ENCODE results near the gene SPDL1. TPM values are rescaled to one million over a fixed set of nuclear protein-coding genes. Genes with fewer than 3 reads are reported as not detected.
"Not testable (repeated sequence)": the region's sequence is repeated elsewhere in the genome, so short reads cannot be mapped to it uniquely, and the experiment has no call there.

Gene SPDL1
- total and polyA plus RNA-seq, 8 donors = 4.8 to 140 (median 6.2) TPM

DNA sequence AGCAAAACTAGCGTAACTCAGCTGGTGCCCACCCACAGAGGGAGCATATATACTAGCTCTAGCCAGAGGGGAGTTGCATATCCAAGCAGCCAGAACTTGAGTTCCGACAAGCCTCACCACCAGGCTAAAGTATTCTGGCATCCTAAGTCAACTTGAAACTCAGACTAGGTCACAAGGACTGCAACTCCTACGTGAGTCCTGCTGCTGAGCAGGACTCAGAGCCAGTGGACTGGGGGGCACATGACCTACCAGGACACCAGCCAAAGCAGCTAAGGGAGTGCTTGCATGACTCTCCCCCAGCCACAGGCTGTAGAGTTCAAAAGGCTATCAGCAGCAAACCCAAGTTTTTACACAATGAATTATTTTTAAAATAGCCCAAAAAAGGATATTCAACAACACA is 26.1 kb downstream of the SPDL1 start:
- peaks cover 0 to 7% (median 1%) of the 10 kb centered on the region in 4 donors for H3K9me3 ChIP-seq
- TF ChIP-seq EP300 (IDR thresholded peaks at IDR 0.05) (no peak), POLR2AphosphoS5 (IDR thresholded peaks at IDR 0.05) (no peak), POLR2A (IDR thresholded peaks at IDR 0.05) (no peak), CTCF (IDR thresholded peaks at IDR 0.05) (no peak)
- H3K27ac ChIP-seq = no peak overlapping the region
- DNase-seq = no peak
- peaks cover 0 to 2% (median 0%) of the 10 kb centered on the region in 4 donors for H3K36me3 ChIP-seq
- H3K4me3 ChIP-seq = no peak overlapping the region
- 68 to 80% (median 72%) methylated on average over 3 of the region's 3 CpGs for WGBS, 5 donors
- intact Hi-C loops (cut with DNase I; ENCODE audit: low total_unique reads) = no loop called here
- H3K27me3 ChIP-seq = no peaks in the 10 kb centered on the region
- H3K4me1 ChIP-seq = no peaks in the 10 kb centered on the region

- Histone ChIP-seq H3K27me3 (no peaks in the 10 kb centered on the region), H3K27ac (no peak overlapping the region), H3K4me3 (no peak overlapping the region), H3K9me3 (peaks cover 0 to 7% (median 1%) of the 10 kb centered on the region in 4 donors), H3K36me3 (no peaks in the 10 kb centered on the region), H3K4me1 (no peaks in the 10 kb centered on the region)
- no peak for DNase-seq
- 74 to 82% (median 79%) methylated on average over 4 of the region's 4 CpGs for WGBS, 5 donors
- intact Hi-C loops (cut with DNase I; ENCODE audit: low total_unique reads) = no loop called here
- no peak for TF ChIP-seq POLR2A (IDR thresholded peaks at IDR 0.05)
- TF ChIP-seq EP300 (IDR thresholded peaks at IDR 0.05) = no peak
- no peak for TF ChIP-seq POLR2AphosphoS5 (IDR thresholded peaks at IDR 0.05)
- TF ChIP-seq CTCF (IDR thresholded peaks at IDR 0.05) = no peak
Observed at GRCh38 chr5:169610606-169611005, 27.0 kb downstream of the SPDL1 start.

DNA sequence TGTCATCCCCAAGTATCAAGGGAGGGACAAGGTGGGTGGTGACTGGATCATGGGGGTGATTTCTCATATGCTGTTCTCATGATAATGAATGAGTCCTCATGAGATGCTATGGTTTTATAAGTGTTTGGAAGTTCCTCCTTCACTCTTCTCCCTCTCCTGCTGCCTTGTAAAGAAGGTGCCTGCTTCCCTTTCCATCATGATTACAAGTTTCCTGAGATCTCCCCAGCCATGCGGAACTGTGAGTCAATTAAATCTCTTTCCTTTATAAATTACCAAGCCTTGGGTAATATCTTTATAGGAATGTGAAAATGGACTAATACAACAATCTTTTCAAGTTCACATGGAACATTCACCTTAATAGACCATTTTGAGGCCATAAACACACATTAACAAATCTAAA is 32.0 kb downstream of the SPDL1 start:
- no peak for DNase-seq
- intact Hi-C loops (cut with DNase I; ENCODE audit: low total_unique reads) = no loop called here
- peaks cover 0 to 3% (median 0%) of the 10 kb centered on the region in 4 donors for H3K9me3 ChIP-seq

GRCh38 chr5:169624307-169624706 is 40.7 kb downstream of the SPDL1 start:
- WGBS, 5 donors = 92 to 97% (median 96%) methylated on average over 2 of the region's 2 CpGs
- H3K36me3 ChIP-seq; H3K27me3 ChIP-seq; H3K9me3 ChIP-seq; intact Hi-C loops (cut with DNase I; ENCODE audit: low total_unique reads); H3K4me3 ChIP-seq; H3K27ac ChIP-seq; H3K4me1 ChIP-seq; DNase-seq: not testable (repeated sequence)

More for the DNA sequence above, 32.0 kb downstream of the SPDL1 start:
- TF ChIP-seq POLR2AphosphoS5 (IDR thresholded peaks at IDR 0.05) (no peak), EP300 (IDR thresholded peaks at IDR 0.05) (no peak), CTCF (IDR thresholded peaks at IDR 0.05) (no peak), POLR2A (IDR thresholded peaks at IDR 0.05) (no peak)
- Histone ChIP-seq H3K27me3 (no peaks in the 10 kb centered on the region), H3K36me3 (no peaks in the 10 kb centered on the region), H3K4me3 (no peak overlapping the region), H3K27ac (no peak overlapping the region), H3K4me1 (no peaks in the 10 kb centered on the region)
- 76 to 93% (median 87%) methylated on average over 1 of the region's 1 CpG for WGBS, 5 donors

DNA sequence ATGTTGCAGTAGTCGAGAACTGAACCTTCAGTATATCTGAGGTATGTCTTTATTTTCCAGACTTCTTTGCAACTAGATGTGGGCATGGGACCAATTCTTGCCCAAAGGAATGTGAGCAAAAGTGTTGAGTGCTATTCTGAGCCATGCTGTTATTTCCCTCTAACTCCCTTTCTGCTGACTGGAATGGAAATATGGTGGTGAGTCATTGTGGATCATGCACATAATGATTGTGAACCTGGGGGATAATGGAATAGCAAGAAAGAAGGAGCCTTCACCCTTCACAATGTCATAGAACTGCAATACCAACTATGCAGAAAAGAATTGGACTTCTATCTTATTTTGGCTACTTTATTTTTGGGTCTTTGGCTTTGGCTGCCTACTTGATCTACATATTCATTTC is 43.2 kb downstream of the SPDL1 start:
- no peaks in the 10 kb centered on the region for H3K9me3 ChIP-seq
- intact Hi-C loops (cut with DNase I; ENCODE audit: low total_unique reads) = no loop called here
- no peak overlapping the region for H3K4me3 ChIP-seq
- H3K36me3 ChIP-seq = no peaks in the 10 kb centered on the region
- no peaks in the 10 kb centered on the region for H3K4me1 ChIP-seq
- DNase-seq = no peak
- H3K27me3 ChIP-seq = no peaks in the 10 kb centered on the region
- no peak overlapping the region for H3K27ac ChIP-seq
- WGBS, 5 donors = 79 to 97% (median 91%) methylated on average over 1 of the region's 1 CpG
- no peak for TF ChIP-seq POLR2A (IDR thresholded peaks at IDR 0.05)
- TF ChIP-seq POLR2AphosphoS5 (IDR thresholded peaks at IDR 0.05) = no peak
- TF ChIP-seq CTCF (IDR thresholded peaks at IDR 0.05) = no peak
- TF ChIP-seq EP300 (IDR thresholded peaks at IDR 0.05) = no peak

Measured in stomach (tissue), 9 donors.